Brain pericyte (primary cell): ENCODE measurements around the gene TSHZ1.
"Not testable (repeated sequence)": the region's sequence is repeated elsewhere in the genome, so short reads cannot be mapped to it uniquely, and the experiment has no call there.

Source experiments
- DNase-seq: peaks from one replicate; pipeline ENCODE4 v3.0.0-alpha.2; 2012; ENCODE audit warnings: low read depth, low spot score

The TSHZ1 gene

GRCh38 chr18:75314606-75315005 lies 104.0 kb downstream of the TSHZ1 start:
- no peak for DNase-seq

- DNase-seq, result no peak
These were observed 105.6 kb downstream of the TSHZ1 start for GRCh38 chr18:75316223-75316622.

- DNase-seq, result no peak
These were observed 106.2 kb downstream of the TSHZ1 start for GRCh38 chr18:75316826-75317225.

GRCh38 chr18:75317300-75317699 lies 106.7 kb downstream of the TSHZ1 start:
- DNase-seq, result no peak

GRCh38 chr18:75317703-75318102 lies 107.1 kb downstream of the TSHZ1 start:
- no peak for DNase-seq

- DNase-seq, result no peak
These were observed 109.3 kb downstream of the TSHZ1 start for GRCh38 chr18:75319905-75320304.

GRCh38 chr18:75320506-75320905 lies 109.9 kb downstream of the TSHZ1 start:
- no peak for DNase-seq

- DNase-seq, result no peak
These were observed 110.8 kb downstream of the TSHZ1 start for GRCh38 chr18:75321431-75321830.

- no peak for DNase-seq
These were observed 111.6 kb downstream of the TSHZ1 start for GRCh38 chr18:75322206-75322605.

- DNase-seq, result no peak
These were observed 113.4 kb downstream of the TSHZ1 start for GRCh38 chr18:75323821-75324585.

- no peak for DNase-seq
These were observed 114.2 kb downstream of the TSHZ1 start for GRCh38 chr18:75324686-75325257.

GRCh38 chr18:75329753-75330152 lies 119.2 kb downstream of the TSHZ1 start:
- DNase-seq, result not testable (repeated sequence)

- no peak for DNase-seq
These were observed 119.7 kb downstream of the TSHZ1 start for GRCh38 chr18:75330308-75330707.

GRCh38 chr18:75334869-75335268 lies 124.3 kb downstream of the TSHZ1 start:
- no peak for DNase-seq

GRCh38 chr18:75335511-75335910 lies 124.9 kb downstream of the TSHZ1 start:
- no peak for DNase-seq

- no peak for DNase-seq
These were observed 126.2 kb downstream of the TSHZ1 start for GRCh38 chr18:75336767-75337166.

- DNase-seq, result no peak
These were observed 126.8 kb downstream of the TSHZ1 start for GRCh38 chr18:75337348-75337747.

GRCh38 chr18:75338631-75339030 lies 128.0 kb downstream of the TSHZ1 start:
- no peak for DNase-seq
